HUES6 (cell line): ENCODE measurements around the gene TGM2.

ENCODE experiments used
- H3K27ac ChIP-seq: 2 replicates; pipeline ENCODE4 v1.7.0; 2013; ENCODE audit warnings: low read depth, mild to moderate bottlenecking, low read length, inconsistent platforms
- H3K27me3 ChIP-seq: 2 replicates; pipeline ENCODE4 v1.6.1; 2013; ENCODE audit warnings: low read length; ENCODE audit not compliant: control insufficient read depth, insufficient read depth
- H3K36me3 ChIP-seq: 2 replicates; pipeline ENCODE4 v1.6.1; 2013; ENCODE audit warnings: low read length; ENCODE audit not compliant: control insufficient read depth, insufficient read depth
- H3K4me1 ChIP-seq: 2 replicates; pipeline ENCODE4 v1.6.1; 2013; ENCODE audit warnings: low read length; ENCODE audit not compliant: control insufficient read depth, insufficient read depth
- H3K4me3 ChIP-seq: 2 replicates; pipeline ENCODE4 v1.5.1; 2013; ENCODE audit warnings: low read depth, low read length
- H3K9ac ChIP-seq: one replicate; pipeline ENCODE4 v1.6.1; 2013; ENCODE audit warnings: mild to moderate bottlenecking, low read length
- H3K9me3 ChIP-seq: 2 replicates; pipeline ENCODE4 v1.6.1; 2013; ENCODE audit warnings: low read depth, low read length; ENCODE audit not compliant: control insufficient read depth, insufficient read depth

TGM2 gene

GRCh38 chr20:38175304-38176180 is 10.5 kb upstream of the TGM2 start:
- H3K27ac ChIP-seq, result no peak overlapping the region
- H3K9ac ChIP-seq, result no peak overlapping the region
- no peaks in the 10 kb centered on the region for H3K27me3 ChIP-seq
- no peak overlapping the region for H3K4me3 ChIP-seq
- no peaks in the 10 kb centered on the region for H3K4me1 ChIP-seq
- H3K36me3 ChIP-seq, result no peaks in the 10 kb centered on the region
- H3K9me3 ChIP-seq, result no peaks in the 10 kb centered on the region

- Histone ChIP-seq H3K27me3 (no peaks in the 10 kb centered on the region), H3K9me3 (no peaks in the 10 kb centered on the region), H3K27ac (no peak overlapping the region), H3K36me3 (no peaks in the 10 kb centered on the region), H3K4me3 (no peak overlapping the region), H3K4me1 (no peaks in the 10 kb centered on the region), H3K9ac (no peak overlapping the region)
Measured at GRCh38 chr20:38173237-38174156, 8.4 kb upstream of the TGM2 start.

- Histone ChIP-seq H3K4me1 (no peaks in the 10 kb centered on the region), H3K27ac (no peak overlapping the region), H3K4me3 (no peak overlapping the region), H3K36me3 (no peaks in the 10 kb centered on the region), H3K9me3 (no peaks in the 10 kb centered on the region), H3K9ac (no peak overlapping the region), H3K27me3 (no peaks in the 10 kb centered on the region)
Measured at GRCh38 chr20:38172408-38172807, 7.3 kb upstream of the TGM2 start.

GRCh38 chr20:38171675-38172043 is 6.6 kb upstream of the TGM2 start:
- no peak overlapping the region for H3K27ac ChIP-seq
- H3K9ac ChIP-seq, result no peak overlapping the region
- no peaks in the 10 kb centered on the region for H3K36me3 ChIP-seq
- no peaks in the 10 kb centered on the region for H3K27me3 ChIP-seq
- no peaks in the 10 kb centered on the region for H3K4me1 ChIP-seq
- H3K4me3 ChIP-seq, result no peak overlapping the region
- no peaks in the 10 kb centered on the region for H3K9me3 ChIP-seq

- Histone ChIP-seq H3K9me3 (no peaks in the 10 kb centered on the region), H3K27ac (no peak overlapping the region), H3K27me3 (no peaks in the 10 kb centered on the region), H3K9ac (no peak overlapping the region), H3K36me3 (no peaks in the 10 kb centered on the region), H3K4me1 (no peaks in the 10 kb centered on the region), H3K4me3 (no peak overlapping the region)
Measured at GRCh38 chr20:38170826-38171674, 6.0 kb upstream of the TGM2 start.

GRCh38 chr20:38170219-38170825 is 5.3 kb upstream of the TGM2 start:
- Histone ChIP-seq H3K9me3 (no peaks in the 10 kb centered on the region), H3K27ac (no peak overlapping the region), H3K9ac (no peak overlapping the region), H3K4me3 (no peak overlapping the region), H3K27me3 (no peaks in the 10 kb centered on the region), H3K4me1 (no peaks in the 10 kb centered on the region), H3K36me3 (no peaks in the 10 kb centered on the region)

- no peak overlapping the region for H3K9ac ChIP-seq
- peaks cover 2% of the 10 kb centered on the region for H3K27me3 ChIP-seq
- H3K36me3 ChIP-seq, result no peaks in the 10 kb centered on the region
- no peaks in the 10 kb centered on the region for H3K4me1 ChIP-seq
- H3K4me3 ChIP-seq, result no peak overlapping the region
- no peak overlapping the region for H3K27ac ChIP-seq
- no peaks in the 10 kb centered on the region for H3K9me3 ChIP-seq
Measured at GRCh38 chr20:38169636-38170193, 4.6 kb upstream of the TGM2 start.

- H3K4me3 ChIP-seq, result no peak overlapping the region
- no peak overlapping the region for H3K9ac ChIP-seq
- no peaks in the 10 kb centered on the region for H3K9me3 ChIP-seq
- H3K27me3 ChIP-seq, result peaks cover 4% of the 10 kb centered on the region
- H3K4me1 ChIP-seq, result no peaks in the 10 kb centered on the region
- no peak overlapping the region for H3K27ac ChIP-seq
- no peaks in the 10 kb centered on the region for H3K36me3 ChIP-seq
Measured at GRCh38 chr20:38168791-38169589, 3.9 kb upstream of the TGM2 start.

- H3K27ac ChIP-seq, result no peak overlapping the region
- H3K9ac ChIP-seq, result no peak overlapping the region
- H3K27me3 ChIP-seq, result peaks cover 4% of the 10 kb centered on the region
- H3K4me1 ChIP-seq, result no peaks in the 10 kb centered on the region
- no peak overlapping the region for H3K4me3 ChIP-seq
- no peaks in the 10 kb centered on the region for H3K9me3 ChIP-seq
- H3K36me3 ChIP-seq, result no peaks in the 10 kb centered on the region
Measured at GRCh38 chr20:38167851-38168760, 3.0 kb upstream of the TGM2 start.
